Sigmoid colon (tissue), 4 donors: ENCODE results near the gene GCM1.

Experiments used
- CTCF ChIP-seq, 4 experiments: fragments of 450-650 bp in 3 of 4; fragments of 200-600 bp in 1 of 4; IDR thresholded peaks; one replicate each; pipeline ENCODE4 v1.5.1; 2016 to 2019; ENCODE audit warnings: antibody characterized with exemption in 4 of 4, mild to moderate bottlenecking in 3 of 4, moderate library complexity in 2 of 4
- EP300 ChIP-seq, 4 donors: sonication (generic); formaldehyde crosslinking; IDR thresholded peaks; one replicate each; pipeline ENCODE4 v1.6.1; 2017; ENCODE audit warnings: antibody characterized with exemption in 4 of 4
- POLR2A ChIP-seq, 2 donors: fragments of 450-650 bp; IDR thresholded peaks; one replicate each; pipeline ENCODE4 v1.6.1; 2016; ENCODE audit warnings: antibody characterized with exemption in 2 of 2, mild to moderate bottlenecking in 2 of 2, moderate library complexity in 2 of 2
- POLR2AphosphoS5 ChIP-seq, 4 donors: sonication (generic); formaldehyde crosslinking; IDR thresholded peaks; one replicate each; pipeline ENCODE4 v1.6.1; 2017; ENCODE audit warnings: antibody characterized with exemption in 4 of 4

DNA sequence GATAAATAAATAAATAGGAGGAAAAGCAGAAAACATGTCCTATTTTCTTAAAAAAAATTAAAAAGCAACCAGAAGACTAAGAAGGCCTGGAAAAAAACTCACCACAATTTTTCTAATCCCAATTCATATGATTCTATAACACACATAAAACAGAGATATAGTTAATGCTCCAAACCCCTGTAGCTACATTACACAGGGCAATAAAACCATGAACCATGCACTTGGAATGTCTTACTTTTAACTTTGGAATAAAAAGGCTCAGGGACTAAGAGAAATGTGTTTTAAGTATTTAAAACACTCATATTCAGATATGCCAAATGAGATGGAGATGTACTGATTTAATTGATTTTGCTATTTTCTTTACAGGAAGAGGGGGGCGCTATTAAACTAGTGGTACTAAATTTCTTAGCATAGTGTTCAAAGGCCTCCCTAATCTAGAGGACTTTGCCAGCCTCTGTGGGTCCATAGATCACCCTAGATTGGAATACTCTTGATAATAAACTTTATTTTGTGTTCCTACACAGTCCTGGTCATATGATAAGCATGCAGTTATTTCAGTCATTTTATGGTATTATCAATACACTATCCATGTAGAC lies 30.3 kb upstream of the GCM1 start:
- no peak for TF ChIP-seq CTCF (IDR thresholded peaks at IDR 0.05)
- no peak for TF ChIP-seq EP300 (IDR thresholded peaks at IDR 0.05)
- no peak for TF ChIP-seq POLR2AphosphoS5 (IDR thresholded peaks at IDR 0.05)
- TF ChIP-seq POLR2A (IDR thresholded peaks at IDR 0.05): no peak
